NCI-H524 treated with DMSO at 0.1 percent for 48 hours (cell line): ENCODE measurements around the gene BOD1L1.

Source experiments
- DNase-seq: peaks from one replicate; lab custom pipeline; 2025; lab: John Stamatoyannopoulos, UW

Gene BOD1L1

GRCh38 chr4:13539047-13539618 lies 88.4 kb downstream of the BOD1L1 start:
- DNase-seq = no peak

GRCh38 chr4:13538427-13538973 lies 89.0 kb downstream of the BOD1L1 start:
- DNase-seq = no peak

- DNase-seq = no peak
These were observed 89.7 kb downstream of the BOD1L1 start for GRCh38 chr4:13537832-13538177.

GRCh38 chr4:13537011-13537831 lies 90.3 kb downstream of the BOD1L1 start:
- DNase-seq = no peak

- DNase-seq = no peak
These were observed 90.9 kb downstream of the BOD1L1 start for GRCh38 chr4:13536607-13537006.

- no peak for DNase-seq
These were observed 91.7 kb downstream of the BOD1L1 start for GRCh38 chr4:13535708-13536361.

GRCh38 chr4:13535118-13535517 lies 92.4 kb downstream of the BOD1L1 start:
- no peak for DNase-seq

GRCh38 chr4:13534344-13535063 lies 93.0 kb downstream of the BOD1L1 start:
- DNase-seq = no peak

GRCh38 chr4:13533670-13534343 lies 93.7 kb downstream of the BOD1L1 start:
- DNase-seq = no peak

- DNase-seq = no peak
These were observed 95.9 kb downstream of the BOD1L1 start for GRCh38 chr4:13531625-13531998.

GRCh38 chr4:13530823-13531624 lies 96.5 kb downstream of the BOD1L1 start:
- DNase-seq = no peak

- DNase-seq = no peak
These were observed 98.2 kb downstream of the BOD1L1 start for GRCh38 chr4:13529128-13529919.

GRCh38 chr4:13528821-13529127 lies 98.8 kb downstream of the BOD1L1 start:
- DNase-seq = no peak

- no peak for DNase-seq
These were observed 99.3 kb downstream of the BOD1L1 start for GRCh38 chr4:13527981-13528820.

- DNase-seq = no peak
These were observed 100.1 kb downstream of the BOD1L1 start for GRCh38 chr4:13527192-13527980.

- no peak for DNase-seq
These were observed 100.9 kb downstream of the BOD1L1 start for GRCh38 chr4:13526658-13527057.

GRCh38 chr4:13525606-13526281 lies 101.8 kb downstream of the BOD1L1 start:
- no peak for DNase-seq
